ENCODE data around the gene DHX8.
"Not testable (repeated sequence)": the region's sequence is repeated elsewhere in the genome, so short reads cannot be mapped to it uniquely, and the experiment has no call there.

DHX8 gene

DNA sequence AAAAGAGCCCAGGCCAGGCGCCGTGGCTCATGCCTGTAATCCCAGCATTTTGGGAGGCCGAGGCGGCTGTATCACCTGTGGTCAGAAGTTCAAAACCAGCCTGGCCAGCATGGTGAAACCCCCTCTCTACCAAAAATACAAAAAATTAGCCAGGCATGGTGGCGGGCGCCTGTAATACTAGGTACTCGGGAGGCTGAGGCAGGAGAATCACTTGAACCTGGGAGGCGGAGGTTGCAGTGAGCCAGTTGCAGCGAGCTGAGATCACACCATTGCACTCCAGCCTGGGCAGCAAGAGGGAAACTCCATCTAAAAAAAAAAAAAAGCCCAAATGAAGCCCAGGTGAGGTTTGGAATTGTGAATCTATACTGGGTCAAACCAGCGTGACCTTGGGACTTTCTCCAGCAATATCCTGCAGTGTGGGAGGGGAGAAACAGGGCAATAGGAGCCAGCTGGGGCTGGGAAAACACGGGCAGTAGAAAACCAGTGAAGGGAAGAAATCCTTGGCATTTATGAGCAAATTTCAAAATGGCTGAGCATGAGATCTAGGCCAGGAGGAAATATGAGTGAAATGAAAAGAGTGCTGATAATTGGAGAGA is 8.2 kb upstream of the DHX8 start:
- no peak for TF ChIP-seq ZNF274 (IDR thresholded peaks at IDR 0.05; ENCODE audit: low read depth, low read length)
- H3K4me3 ChIP-seq (ENCODE audit: low read length): no peak overlapping the region

DNA sequence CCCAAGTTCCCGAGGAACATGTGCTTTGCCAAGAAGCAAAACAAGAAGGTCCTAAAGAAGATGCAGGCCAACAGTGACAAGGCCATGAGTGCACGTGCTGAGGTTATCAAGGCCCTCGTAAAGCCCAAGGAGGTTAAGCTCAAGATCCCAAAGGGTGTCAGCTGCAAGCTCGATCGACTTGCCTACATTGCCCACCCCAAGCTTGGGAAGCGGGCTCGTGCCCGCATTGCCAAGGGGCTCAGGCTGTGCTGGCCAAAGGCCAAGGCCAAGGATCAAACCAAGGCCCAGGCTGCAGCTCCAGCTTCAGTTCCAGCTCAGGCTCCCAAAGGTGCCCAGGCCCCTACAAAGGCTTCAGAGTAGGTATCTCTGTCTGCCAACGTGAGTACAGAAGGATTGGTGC is 7.5 kb upstream of the DHX8 start:
- not testable (repeated sequence) for H3K4me3 ChIP-seq (ENCODE audit: low read length)

- no peak overlapping the region for H3K4me3 ChIP-seq (ENCODE audit: low read length)
- no peak for TF ChIP-seq ZNF274 (IDR thresholded peaks at IDR 0.05; ENCODE audit: low read depth, low read length)
Observed at GRCh38 chr17:43477832-43478634, 5.7 kb upstream of the DHX8 start.

DNA sequence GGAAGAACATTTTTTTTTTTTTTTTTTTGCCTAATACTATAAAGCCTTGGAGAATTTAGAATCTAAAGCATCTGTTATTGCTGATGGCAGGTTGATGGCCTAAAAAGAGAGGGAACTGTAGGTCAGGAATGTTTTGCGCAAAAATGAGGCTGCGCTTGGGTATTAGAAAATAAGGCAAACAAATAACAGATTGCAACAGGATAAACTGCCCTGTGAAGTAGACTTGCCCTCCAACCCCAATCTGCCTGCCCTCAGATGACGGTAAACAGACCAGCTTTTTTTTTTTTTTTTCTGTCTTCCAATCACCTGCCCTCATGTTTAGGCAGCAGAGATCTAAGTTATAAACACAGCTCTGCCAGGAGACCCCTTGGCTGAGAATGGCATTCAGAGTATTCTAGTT is 3.8 kb upstream of the DHX8 start:
- no peak overlapping the region for H3K4me3 ChIP-seq (ENCODE audit: low read length)
- no peak for TF ChIP-seq ZNF274 (IDR thresholded peaks at IDR 0.05; ENCODE audit: low read depth, low read length)

GRCh38 chr17:43482103-43483012 is 1.4 kb upstream of the DHX8 start:
- no peak overlapping the region for H3K4me3 ChIP-seq (ENCODE audit: low read length)
- no peak for TF ChIP-seq ZNF274 (IDR thresholded peaks at IDR 0.05; ENCODE audit: low read depth, low read length)

- H3K4me3 ChIP-seq (ENCODE audit: low read length): no peak overlapping the region
- no peak for TF ChIP-seq ZNF274 (IDR thresholded peaks at IDR 0.05; ENCODE audit: low read depth, low read length)
Observed at GRCh38 chr17:43490621-43491020, 6.8 kb downstream of the DHX8 start.

DNA sequence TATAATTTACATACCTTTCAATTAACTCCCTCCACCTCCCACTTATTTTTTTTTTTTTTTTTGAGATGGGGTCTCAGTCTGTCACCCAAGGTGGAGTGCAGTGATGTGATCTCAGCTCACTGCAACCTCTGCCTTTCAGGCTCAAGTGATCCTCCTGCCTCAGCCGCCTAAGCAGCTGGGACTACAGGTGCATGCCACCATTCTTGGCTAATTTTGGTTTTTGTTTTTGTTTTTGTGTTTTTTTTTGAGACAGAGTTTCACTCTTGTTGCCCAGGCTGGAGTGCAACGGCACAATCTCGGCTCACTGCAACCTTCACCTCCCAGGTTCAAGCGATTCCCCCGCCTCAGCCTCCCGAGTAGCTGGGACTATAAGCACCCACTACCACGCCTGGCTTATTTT is 25.7 kb downstream of the DHX8 start:
- H3K4me3 ChIP-seq (ENCODE audit: low read length): not testable (repeated sequence)

GRCh38 chr17:43511199-43511598 is 27.4 kb downstream of the DHX8 start:
- H3K4me3 ChIP-seq (ENCODE audit: low read length): not testable (repeated sequence)

GRCh38 chr17:43515656-43516055 is 31.9 kb downstream of the DHX8 start:
- TF ChIP-seq ZNF274 (IDR thresholded peaks at IDR 0.05; ENCODE audit: low read depth, low read length): no peak
- H3K4me3 ChIP-seq (ENCODE audit: low read length): no peak overlapping the region

DNA sequence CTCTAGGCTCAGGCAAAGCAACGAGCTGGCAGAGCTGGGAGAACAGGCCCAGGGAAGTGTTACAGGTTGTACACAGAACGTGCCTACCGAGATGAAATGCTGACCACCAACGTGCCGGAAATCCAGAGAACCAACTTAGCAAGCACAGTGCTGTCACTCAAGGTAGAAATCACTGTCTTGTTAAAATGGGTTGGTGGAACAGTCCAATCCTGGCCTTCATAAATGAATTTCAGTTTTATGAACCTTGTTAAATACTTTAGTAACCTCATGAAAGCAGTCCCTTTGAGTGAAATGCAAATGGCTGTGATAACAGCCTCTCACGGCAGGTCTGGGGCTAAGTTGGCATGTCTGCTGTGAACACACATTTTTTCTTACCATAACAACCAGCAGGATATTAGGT is 33.4 kb downstream of the DHX8 start:
- no peak for TF ChIP-seq ZNF274 (IDR thresholded peaks at IDR 0.05; ENCODE audit: low read depth, low read length)

DNA sequence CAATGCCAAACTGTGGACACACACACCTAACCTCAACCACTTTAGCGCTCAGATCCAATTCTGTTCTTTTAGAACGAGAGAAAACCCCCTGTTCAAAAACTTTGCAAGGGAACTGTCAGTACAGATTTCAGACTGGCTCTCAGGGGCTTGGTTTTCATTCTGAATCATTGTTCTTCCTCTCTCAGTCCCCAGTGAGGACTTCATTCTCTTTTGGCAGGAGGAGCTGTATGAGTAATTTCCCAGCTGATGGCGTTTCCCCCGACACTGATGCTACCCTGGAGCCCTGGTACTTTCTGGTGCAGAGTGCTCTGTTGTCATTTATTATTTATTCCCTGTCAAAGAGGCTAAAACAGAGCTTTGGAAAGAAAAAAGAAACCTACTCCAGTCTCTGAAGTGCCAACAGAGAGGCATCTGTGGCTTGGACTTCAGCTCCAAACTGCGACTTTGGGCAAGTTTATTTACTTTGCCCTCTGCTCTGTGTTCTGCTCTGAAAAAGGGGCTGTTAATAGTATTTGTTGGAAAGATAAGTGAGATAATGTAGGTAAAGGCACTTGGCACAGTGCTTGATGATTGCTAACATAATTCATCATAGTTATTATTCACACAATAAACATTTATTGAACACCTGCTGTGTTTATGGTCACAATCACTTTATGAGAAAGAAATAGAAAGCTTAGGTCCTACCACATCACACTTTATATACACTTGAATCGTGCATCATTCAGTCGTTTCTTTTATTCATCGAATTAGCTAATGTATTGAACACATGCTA is 34.0 kb downstream of the DHX8 start:
- no peak for TF ChIP-seq ZNF274 (IDR thresholded peaks at IDR 0.05; ENCODE audit: low read depth, low read length)
- no peak overlapping the region for H3K4me3 ChIP-seq (ENCODE audit: low read length)

More for the DNA sequence above, 33.4 kb downstream of the DHX8 start:
- H3K4me3 ChIP-seq (ENCODE audit: low read length): no peak overlapping the region

DNA sequence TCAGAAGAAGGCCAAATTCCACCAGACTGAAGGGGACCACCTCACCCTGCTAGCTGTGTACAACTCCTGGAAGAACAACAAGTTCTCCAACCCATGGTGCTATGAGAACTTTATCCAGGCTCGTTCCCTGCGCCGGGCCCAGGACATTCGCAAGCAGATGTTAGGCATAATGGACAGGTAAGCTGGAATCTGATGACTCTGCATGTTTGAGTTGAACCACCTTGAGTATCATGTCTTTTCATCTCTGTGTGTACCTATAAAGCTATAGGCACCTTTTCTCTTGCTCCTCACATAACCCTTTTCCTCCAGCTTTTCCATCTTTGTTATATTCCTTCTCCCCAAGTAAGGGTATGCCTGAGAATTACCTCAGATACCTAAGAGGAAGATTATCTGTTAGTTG is 37.6 kb downstream of the DHX8 start:
- H3K4me3 ChIP-seq (ENCODE audit: low read length): no peak overlapping the region
- TF ChIP-seq ZNF274 (IDR thresholded peaks at IDR 0.05; ENCODE audit: low read depth, low read length): no peak

DNA sequence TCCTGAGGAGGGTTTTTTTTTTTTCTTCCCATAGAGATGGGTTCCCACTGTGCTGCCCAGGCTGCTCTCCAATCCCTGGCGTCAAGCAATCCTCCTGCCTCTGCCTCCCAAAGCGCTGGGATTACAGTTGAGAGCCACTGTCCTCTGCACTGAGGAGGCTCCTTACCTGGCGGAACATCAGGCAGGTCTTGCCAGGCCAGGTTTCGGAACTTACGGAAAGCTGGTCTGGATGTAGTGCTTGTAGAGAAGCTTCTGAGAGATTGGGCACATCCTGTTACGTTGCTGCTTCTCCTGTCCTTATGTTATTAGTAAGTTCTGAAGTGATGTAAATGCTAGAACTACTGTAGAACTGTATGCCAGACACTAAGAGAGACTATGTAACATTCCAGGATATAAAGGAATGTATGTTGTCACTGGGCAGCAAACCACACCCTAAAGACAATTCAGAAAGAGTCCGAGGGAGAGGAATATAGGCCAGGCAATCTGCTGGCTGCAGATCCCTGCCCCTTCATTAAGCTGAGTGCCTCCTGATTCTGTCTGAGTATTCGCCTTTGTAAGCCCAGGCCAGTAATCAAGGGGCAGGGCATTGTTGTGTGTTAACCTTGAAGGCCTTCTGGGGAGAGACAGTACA is 41.3 kb downstream of the DHX8 start:
- H3K4me3 ChIP-seq (ENCODE audit: low read length): no peak overlapping the region
- TF ChIP-seq ZNF274 (IDR thresholded peaks at IDR 0.05; ENCODE audit: low read depth, low read length): no peak
